Neural cell (in vitro differentiated cells): Measurements from ENCODE around the gene WDR37. TPM values are rescaled to one million over a fixed set of nuclear protein-coding genes. Genes with fewer than 3 reads are reported as not detected.

ENCODE experiments used
- H2AFZ ChIP-seq: fragments of 200-600, 300-800 bp; sonication (generic), shearing (Covaris generic); 2 replicates; pipeline ENCODE4 v1.6.0; 2014; ENCODE audit warnings: low read depth, mild to moderate bottlenecking, antibody characterized with exemption, low read length, moderate library complexity
- H3F3A ChIP-seq: fragments of 200-600 bp; shearing (Covaris generic); 2 replicates; pipeline ENCODE4 v1.6.1; 2016; ENCODE audit warnings: mild to moderate bottlenecking, moderate library complexity, mixed read lengths, antibody characterized with exemption, low read length; ENCODE audit not compliant: insufficient read depth, poor library complexity, severe bottlenecking
- H3K27ac ChIP-seq: fragments of 200-600, 300-800 bp; sonication (generic), shearing (Covaris generic); 2 replicates; pipeline ENCODE4 v1.5.1; 2014; ENCODE audit warnings: mild to moderate bottlenecking, low read length, moderate library complexity
- H3K27me3 ChIP-seq: fragments of 300-800, 200-600 bp; sonication (generic), shearing (Covaris generic); 2 replicates; pipeline ENCODE4 v1.6.0; 2014; ENCODE audit warnings: mild to moderate bottlenecking, low read depth, low read length, moderate library complexity; ENCODE audit not compliant: insufficient read depth
- H3K36me3 ChIP-seq: fragments of 300-800, 200-600 bp; sonication (generic), shearing (Covaris generic); 2 replicates; pipeline ENCODE4 v1.5.1; 2014; ENCODE audit warnings: mild to moderate bottlenecking, antibody characterized with exemption, low read length, moderate library complexity; ENCODE audit not compliant: insufficient read depth
- H3K4me2 ChIP-seq: fragments of 300-800, 200-600 bp; sonication (generic), shearing (Covaris generic); 2 replicates; pipeline ENCODE4 v1.6.0; 2014; ENCODE audit warnings: mild to moderate bottlenecking, low read length
- H3K4me3 ChIP-seq: fragments of 300-800, 200-600 bp; sonication (generic), shearing (Covaris generic); 2 replicates; pipeline ENCODE4 v1.5.1; 2014; ENCODE audit warnings: mild to moderate bottlenecking, low read length, moderate library complexity
- H3K79me2 ChIP-seq: fragments of 200-600 bp; shearing (Covaris generic); replicated peaks from 2 replicates; pipeline ENCODE4 v1.6.0; 2014; ENCODE audit warnings: mild to moderate bottlenecking, low read length, moderate library complexity; ENCODE audit not compliant: insufficient read depth
- H3K9ac ChIP-seq: fragments of 300-800, 200-600 bp; sonication (generic), shearing (Covaris generic); 2 replicates; pipeline ENCODE4 v1.6.1; 2016; ENCODE audit warnings: mild to moderate bottlenecking, low read length, mixed read lengths
- H3K9me2 ChIP-seq: fragments of 200-600 bp; shearing (Covaris generic); 2 replicates; pipeline ENCODE4 v1.6.1; 2016; ENCODE audit warnings: mild to moderate bottlenecking, low read length, mixed read lengths; ENCODE audit not compliant: insufficient read depth
- H3K9me3 ChIP-seq: fragments of 200-600, 300-800 bp; sonication (generic), shearing (Covaris generic); 2 replicates; pipeline ENCODE4 v1.6.1; 2016; ENCODE audit warnings: mild to moderate bottlenecking, mixed run types, low read length, moderate library complexity, mixed read lengths
- H4K20me1 ChIP-seq: fragments of 200-600 bp; shearing (Covaris generic); 2 replicates; pipeline ENCODE4 v1.6.1; 2016; ENCODE audit warnings: mild to moderate bottlenecking, mixed run types; ENCODE audit not compliant: insufficient read depth
- CTCF ChIP-seq: fragments of 450-650 bp; IDR thresholded peaks from 2 replicates; pipeline ENCODE4 v1.5.1; 2014; ENCODE audit warnings: antibody characterized with exemption, mild to moderate bottlenecking, moderate library complexity; ENCODE audit not compliant: poor library complexity, severe bottlenecking
- EP300 ChIP-seq: fragments of 450-650 bp; conservative IDR thresholded peaks from 2 replicates; pipeline ENCODE4 v1.6.1; 2014; ENCODE audit warnings: antibody characterized with exemption, mild to moderate bottlenecking, moderate library complexity; ENCODE audit not compliant: poor library complexity, severe bottlenecking
- EZH2 ChIP-seq: fragments of 200-600, 300-800 bp; shearing (Covaris generic), sonication (generic); IDR thresholded peaks from 2 replicates; pipeline ENCODE4 v1.6.1; 2014; ENCODE audit warnings: antibody characterized with exemption, low read length, borderline replicate concordance, mild to moderate bottlenecking; ENCODE audit not compliant: insufficient read depth, poor library complexity, severe bottlenecking
- MXI1 ChIP-seq: fragments of 450-650 bp; conservative IDR thresholded peaks from 2 replicates; pipeline ENCODE4 v1.6.1; 2014; ENCODE audit warnings: antibody characterized with exemption, mild to moderate bottlenecking; ENCODE audit not compliant: poor library complexity, severe bottlenecking
- POLR2AphosphoS5 ChIP-seq: IDR thresholded peaks from 2 replicates; pipeline ENCODE4 v1.6.1; 2012
- RAD21 ChIP-seq: fragments of 450-650 bp; conservative IDR thresholded peaks from 2 replicates; pipeline ENCODE4 v1.6.1; 2014; ENCODE audit warnings: antibody characterized with exemption, mild to moderate bottlenecking, moderate library complexity
- REST ChIP-seq: IDR thresholded peaks from 2 replicates; pipeline ENCODE4 v1.6.1; 2012; ENCODE audit warnings: borderline replicate concordance
- SMC3 ChIP-seq: fragments of 450-650 bp; conservative IDR thresholded peaks from 2 replicates; pipeline ENCODE4 v1.6.1; 2014; ENCODE audit warnings: antibody characterized with exemption, mild to moderate bottlenecking, moderate library complexity; ENCODE audit not compliant: poor library complexity
- TAF1 ChIP-seq: IDR thresholded peaks from 2 replicates; pipeline ENCODE4 v1.6.1; 2012; ENCODE audit warnings: low read depth
- polyA plus RNA-seq: library from polyadenylated mRNA; depleted of rRNA; stranded (reverse); fragments of >200 nt; gene quantifications from 2 replicates; pipeline ENCODE4 v1.2.3, GENCODE V29; 2014

The WDR37 gene
- polyA plus RNA-seq, 1 donor from 2014 or later, result 32.3 TPM

- no peak overlapping the region for H3K4me3 ChIP-seq
- H3K9me3 ChIP-seq, result no peaks in the 10 kb centered on the region
- H3K9me2 ChIP-seq, result no peaks in the 10 kb centered on the region
- no peaks in the 10 kb centered on the region for H4K20me1 ChIP-seq
- no peak overlapping the region for H3K27ac ChIP-seq
- H3K4me2 ChIP-seq, result no peak overlapping the region
- H3K9ac ChIP-seq, result no peak overlapping the region
- H3K79me2 ChIP-seq, result no peaks in the 10 kb centered on the region
- H3K27me3 ChIP-seq, result no peaks in the 10 kb centered on the region
- H3K36me3 ChIP-seq, result peaks cover 5% of the 10 kb centered on the region
- H2AFZ ChIP-seq, result no peak overlapping the region
- no peak for TF ChIP-seq CTCF
- no peak for TF ChIP-seq MXI1
- TF ChIP-seq EZH2, result no peak
- no peak for TF ChIP-seq RAD21
- no peak for TF ChIP-seq EP300
- no peak for TF ChIP-seq POLR2AphosphoS5
- no peak for TF ChIP-seq TAF1
- no peak for TF ChIP-seq REST
- no peak for TF ChIP-seq SMC3
- H3F3A ChIP-seq, result no peaks in the 10 kb centered on the region
Observed at GRCh38 chr10:1010703-1011102, 45.5 kb upstream of the WDR37 start.

GRCh38 chr10:1011696-1012095, 44.5 kb upstream of the WDR37 start:
- no peak overlapping the region for H3K27ac ChIP-seq
- no peak for TF ChIP-seq EZH2
- no peak for TF ChIP-seq MXI1
- no peak for TF ChIP-seq REST
- no peak for TF ChIP-seq SMC3
- no peaks in the 10 kb centered on the region for H3K27me3 ChIP-seq
- peaks cover 5% of the 10 kb centered on the region for H3K36me3 ChIP-seq
- H3K9me3 ChIP-seq, result no peaks in the 10 kb centered on the region
- no peaks in the 10 kb centered on the region for H3F3A ChIP-seq
- H2AFZ ChIP-seq, result no peak overlapping the region
- no peak overlapping the region for H3K4me2 ChIP-seq
- no peaks in the 10 kb centered on the region for H3K79me2 ChIP-seq
- no peak overlapping the region for H3K9ac ChIP-seq
- H3K9me2 ChIP-seq, result no peaks in the 10 kb centered on the region
- no peak overlapping the region for H3K4me3 ChIP-seq
- no peaks in the 10 kb centered on the region for H4K20me1 ChIP-seq
